HepG2 (cell line): ENCODE results near the gene QTRT2. TPM values are rescaled to one million over a fixed set of nuclear protein-coding genes. Genes with fewer than 3 reads are reported as not detected.

Source experiments
- FOXP1 ChIP-seq, 2 experiments: fragments of 450-650 bp in 1 of 2; IDR thresholded peaks; 2 replicates each; pipeline ENCODE4 v1.6.1; 2017 to 2018; ENCODE audit warnings: antibody characterized with exemption in 1 of 2
- HNF4G ChIP-seq, 2 experiments: sonication (generic) in 1 of 2; formaldehyde crosslinking in 1 of 2; IDR thresholded peaks; 2 replicates each; pipeline versions ENCODE4 v1.4.0 to v1.6.1; 2011 to 2020; ENCODE audit warnings: borderline replicate concordance in 2 of 2, low read depth in 2 of 2, mild to moderate bottlenecking in 2 of 2, low read length in 1 of 2, missing genetic modification reagents in 1 of 2, moderate library complexity in 1 of 2
- ISL2 ChIP-seq: sonication (generic); formaldehyde crosslinking; IDR thresholded peaks from 2 replicates; pipeline ENCODE4 v1.5.0; 2020; ENCODE audit warnings: missing genetic modification reagents
- KMT2A ChIP-seq: sonication (generic); formaldehyde crosslinking; IDR thresholded peaks from 2 replicates; pipeline ENCODE4 v1.4.0; 2020; ENCODE audit warnings: missing genetic modification reagents
- LRRFIP1 ChIP-seq: sonication (generic); formaldehyde crosslinking; conservative IDR thresholded peaks from 2 replicates; pipeline ENCODE4 v1.4.0; 2020; ENCODE audit warnings: missing genetic modification reagents
- MLLT10 ChIP-seq: sonication (generic); formaldehyde crosslinking; IDR thresholded peaks from 2 replicates; pipeline ENCODE4 v1.4.0; 2020; ENCODE audit warnings: missing genetic modification reagents
- NR2C2 ChIP-seq: sonication (generic); formaldehyde crosslinking; IDR thresholded peaks from 2 replicates; pipeline ENCODE4 v1.4.0; 2020; ENCODE audit warnings: missing genetic modification reagents, mild to moderate bottlenecking, moderate library complexity, borderline replicate concordance
- ONECUT2 ChIP-seq: sonication (generic); formaldehyde crosslinking; IDR thresholded peaks from 2 replicates; pipeline ENCODE4 v1.4.0; 2020; ENCODE audit warnings: missing genetic modification reagents
- PCBP1 ChIP-seq: fragments of 200-400 bp; formaldehyde crosslinking; IDR thresholded peaks from 2 replicates; pipeline ENCODE4 v1.6.1; 2017; ENCODE audit warnings: mild to moderate bottlenecking, low read depth, low read length, borderline replicate concordance
- RARA ChIP-seq: IDR thresholded peaks from 2 replicates; pipeline ENCODE4 v1.6.1; 2016; ENCODE audit warnings: missing genetic modification reagents, missing compliant biosample characterization
- SNAPC2 ChIP-seq: sonication (generic); formaldehyde crosslinking; IDR thresholded peaks from 2 replicates; pipeline ENCODE4 v1.8.1; 2022; ENCODE audit warnings: mild to moderate bottlenecking, missing genetic modification reagents
- TEAD2 ChIP-seq: sonication (generic); formaldehyde crosslinking; IDR thresholded peaks from 2 replicates; pipeline ENCODE4 v1.9.0; 2021; ENCODE audit warnings: missing genetic modification reagents
- TEAD3 ChIP-seq: optimal IDR thresholded peaks from 2 replicates; pipeline ENCODE3; 2016; ENCODE audit warnings: borderline replicate concordance
- TOPORS ChIP-seq: sonication (generic); formaldehyde crosslinking; IDR thresholded peaks from 2 replicates; pipeline ENCODE4 v1.8.0; 2023; ENCODE audit warnings: mild to moderate bottlenecking, missing genetic modification reagents
- ZNF274 ChIP-seq: sonication (generic); formaldehyde crosslinking; IDR thresholded peaks from 2 replicates; pipeline ENCODE4 v1.5.1; 2020; ENCODE audit warnings: mild to moderate bottlenecking, missing genetic modification reagents
- ZNF326 ChIP-seq: sonication (generic); formaldehyde crosslinking; IDR thresholded peaks from 2 replicates; pipeline ENCODE4 v1.4.0; 2020; ENCODE audit warnings: missing genetic modification reagents, borderline replicate concordance
- ZNF343 ChIP-seq: sonication (generic); formaldehyde crosslinking; IDR thresholded peaks from 2 replicates; pipeline ENCODE4 v1.4.0; 2020; ENCODE audit warnings: mild to moderate bottlenecking, missing genetic modification reagents
- ZNF75D ChIP-seq: sonication (generic); formaldehyde crosslinking; IDR thresholded peaks from 2 replicates; pipeline ENCODE4 v1.8.1; 2023; ENCODE audit warnings: missing genetic modification reagents, mild to moderate bottlenecking, borderline replicate concordance
- ZNF761 ChIP-seq: sonication (generic); formaldehyde crosslinking; conservative IDR thresholded peaks from 2 replicates; pipeline ENCODE4 v1.4.0; 2020; ENCODE audit warnings: mild to moderate bottlenecking, missing genetic modification reagents
- polyA plus RNA-seq, 8 experiments: library from polyadenylated mRNA; depleted of rRNA in 3 of 8; stranded (reverse) in 7 of 8; unstranded in 1 of 8; fragments of >200 nt; fragmentation: Illumina TruSeq in 4 of 8; extraction: Trizol in 4 of 8; gene quantifications; 2 replicates each; pipeline versions ENCODE4 v1.2.1 to v1.2.3, GENCODE V29; 2011 to 2016; ENCODE audit warnings: low read depth in 4 of 8, missing spikeins in 1 of 8, mixed read lengths in 1 of 8; ENCODE audit not compliant: insufficient read depth in 1 of 8
- total RNA-seq, 5 experiments: library from RNA; depleted of rRNA; stranded (reverse); fragments of >200 nt; fragmentation: Illumina TruSeq; extraction: Trizol; gene quantifications; 2 replicates each; pipeline ENCODE4 v1.2.3, GENCODE V29; 2016; ENCODE audit warnings: low read depth in 1 of 5
- TF ChIP-seq, protein P1 (sequence below): IDR thresholded peaks from 2 replicates; pipeline ENCODE4 v1.6.1; 2012; ENCODE audit warnings: inconsistent platforms
- TF ChIP-seq, protein P2 (sequence below): sonication (generic); formaldehyde crosslinking; IDR thresholded peaks from 2 replicates; pipeline ENCODE4 v1.5.1; 2020; ENCODE audit warnings: missing genetic modification reagents, mild to moderate bottlenecking, borderline replicate concordance
- TF ChIP-seq, protein P3 (sequence below): sonication (generic); formaldehyde crosslinking; IDR thresholded peaks from 2 replicates; pipeline ENCODE4; 2020; ENCODE audit warnings: missing genetic modification reagents, mild to moderate bottlenecking, borderline replicate concordance

Gene QTRT2
- total and polyA plus RNA-seq, 2 of the 13 experiments (the other 11 are each of a cell fraction or from before 2014, with no cell fraction given) = 7.1 to 33.4 TPM

- peak; percentile 89 for TF ChIP-seq NR2C2 (CRISPR knock-in tag)
- TF ChIP-seq TEAD2 (CRISPR knock-in tag) = no peak
- TF ChIP-seq PCBP1 = 0 out of 2 replicates have a peak, but pooled peaks have one; percentile 80
- TF ChIP-seq KMT2A (CRISPR knock-in tag) = peak; percentile 77
- no peak for TF ChIP-seq RARA (CRISPR knock-in tag)
- TF ChIP-seq ZNF274 (CRISPR knock-in tag) = peak; percentile 30; the same call in 1 of the 2 replicates
- TF ChIP-seq ONECUT2 (CRISPR knock-in tag) = no peak
- no peak for TF ChIP-seq TOPORS (CRISPR knock-in tag)
- TF ChIP-seq TEAD3 (CRISPR knock-in tag) = peak; percentile 63
- TF ChIP-seq LRRFIP1 = no peak
- TF ChIP-seq FOXP1 (IDR thresholded peaks at IDR 0.05) = no peak
- TF ChIP-seq FOXP1 (CRISPR knock-in tag; IDR thresholded peaks at IDR 0.05) = no peak
- TF ChIP-seq, protein P1, sequence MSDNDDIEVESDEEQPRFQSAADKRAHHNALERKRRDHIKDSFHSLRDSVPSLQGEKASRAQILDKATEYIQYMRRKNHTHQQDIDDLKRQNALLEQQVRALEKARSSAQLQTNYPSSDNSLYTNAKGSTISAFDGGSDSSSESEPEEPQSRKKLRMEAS = peak; percentile 99
- TF ChIP-seq, protein P2, sequence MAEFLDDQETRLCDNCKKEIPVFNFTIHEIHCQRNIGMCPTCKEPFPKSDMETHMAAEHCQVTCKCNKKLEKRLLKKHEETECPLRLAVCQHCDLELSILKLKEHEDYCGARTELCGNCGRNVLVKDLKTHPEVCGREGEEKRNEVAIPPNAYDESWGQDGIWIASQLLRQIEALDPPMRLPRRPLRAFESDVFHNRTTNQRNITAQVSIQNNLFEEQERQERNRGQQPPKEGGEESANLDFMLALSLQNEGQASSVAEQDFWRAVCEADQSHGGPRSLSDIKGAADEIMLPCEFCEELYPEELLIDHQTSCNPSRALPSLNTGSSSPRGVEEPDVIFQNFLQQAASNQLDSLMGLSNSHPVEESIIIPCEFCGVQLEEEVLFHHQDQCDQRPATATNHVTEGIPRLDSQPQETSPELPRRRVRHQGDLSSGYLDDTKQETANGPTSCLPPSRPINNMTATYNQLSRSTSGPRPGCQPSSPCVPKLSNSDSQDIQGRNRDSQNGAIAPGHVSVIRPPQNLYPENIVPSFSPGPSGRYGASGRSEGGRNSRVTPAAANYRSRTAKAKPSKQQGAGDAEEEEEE (CRISPR knock-in tag) = peak; percentile 74; the same call in 1 of the 2 replicates
- TF ChIP-seq HNF4G (IDR thresholded peaks at IDR 0.05; ENCODE audit: borderline replicate concordance, low read depth, low read length) = 0 out of 2 replicates have a peak, but pooled peaks have one; percentile 18
- no peak for TF ChIP-seq HNF4G (CRISPR knock-in tag; IDR thresholded peaks at IDR 0.05; ENCODE audit: borderline replicate concordance, low read depth)
- TF ChIP-seq, protein P3, sequence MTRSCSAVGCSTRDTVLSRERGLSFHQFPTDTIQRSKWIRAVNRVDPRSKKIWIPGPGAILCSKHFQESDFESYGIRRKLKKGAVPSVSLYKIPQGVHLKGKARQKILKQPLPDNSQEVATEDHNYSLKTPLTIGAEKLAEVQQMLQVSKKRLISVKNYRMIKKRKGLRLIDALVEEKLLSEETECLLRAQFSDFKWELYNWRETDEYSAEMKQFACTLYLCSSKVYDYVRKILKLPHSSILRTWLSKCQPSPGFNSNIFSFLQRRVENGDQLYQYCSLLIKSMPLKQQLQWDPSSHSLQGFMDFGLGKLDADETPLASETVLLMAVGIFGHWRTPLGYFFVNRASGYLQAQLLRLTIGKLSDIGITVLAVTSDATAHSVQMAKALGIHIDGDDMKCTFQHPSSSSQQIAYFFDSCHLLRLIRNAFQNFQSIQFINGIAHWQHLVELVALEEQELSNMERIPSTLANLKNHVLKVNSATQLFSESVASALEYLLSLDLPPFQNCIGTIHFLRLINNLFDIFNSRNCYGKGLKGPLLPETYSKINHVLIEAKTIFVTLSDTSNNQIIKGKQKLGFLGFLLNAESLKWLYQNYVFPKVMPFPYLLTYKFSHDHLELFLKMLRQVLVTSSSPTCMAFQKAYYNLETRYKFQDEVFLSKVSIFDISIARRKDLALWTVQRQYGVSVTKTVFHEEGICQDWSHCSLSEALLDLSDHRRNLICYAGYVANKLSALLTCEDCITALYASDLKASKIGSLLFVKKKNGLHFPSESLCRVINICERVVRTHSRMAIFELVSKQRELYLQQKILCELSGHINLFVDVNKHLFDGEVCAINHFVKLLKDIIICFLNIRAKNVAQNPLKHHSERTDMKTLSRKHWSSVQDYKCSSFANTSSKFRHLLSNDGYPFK (CRISPR knock-in tag) = peak; percentile 66; the same call in 1 of the 2 replicates
- TF ChIP-seq ZNF343 (CRISPR knock-in tag) = peak; percentile 19; the same call in 1 of the 2 replicates
- TF ChIP-seq ZNF75D = no peak
- TF ChIP-seq MLLT10 (CRISPR knock-in tag) = no peak
- no peak for TF ChIP-seq ZNF326 (CRISPR knock-in tag)
- TF ChIP-seq SNAPC2 (CRISPR knock-in tag) = no peak
- TF ChIP-seq ZNF761 = no peak
- peak; percentile 74; the same call in 1 of the 2 replicates for TF ChIP-seq ISL2
Measured at GRCh38 chr3:114056130-114057010, at the start of gene QTRT2, which contains the start of gene CCDC191 (continued).
